NCI-H226 (cell line): ENCODE results near the gene TMEM107.

Experiments
- DNase-seq: peaks from one replicate; pipeline ENCODE4 v3.0.0-alpha.2; 2015

The TMEM107 gene

GRCh38 chr17:8148560-8148959 lies 27.6 kb downstream of the TMEM107 start:
- DNase-seq: no peak

GRCh38 chr17:8147805-8148404 lies 28.3 kb downstream of the TMEM107 start:
- no peak for DNase-seq

GRCh38 chr17:8147141-8147804 lies 28.9 kb downstream of the TMEM107 start:
- DNase-seq: no peak

GRCh38 chr17:8146381-8147140 lies 29.6 kb downstream of the TMEM107 start:
- DNase-seq: no peak

- no peak for DNase-seq
These were observed 30.4 kb downstream of the TMEM107 start for GRCh38 chr17:8145811-8146210.

- DNase-seq: no peak
These were observed 31.6 kb downstream of the TMEM107 start for GRCh38 chr17:8144401-8145231.

GRCh38 chr17:8143581-8144400 lies 32.4 kb downstream of the TMEM107 start:
- DNase-seq: no peak

GRCh38 chr17:8142887-8143580 lies 33.1 kb downstream of the TMEM107 start:
- DNase-seq: no peak

GRCh38 chr17:8142158-8142886 lies 33.9 kb downstream of the TMEM107 start:
- no peak for DNase-seq

GRCh38 chr17:8141741-8142140 lies 34.4 kb downstream of the TMEM107 start:
- DNase-seq: no peak

GRCh38 chr17:8141045-8141444 lies 35.1 kb downstream of the TMEM107 start:
- DNase-seq: no peak

GRCh38 chr17:8140065-8141029 lies 35.8 kb downstream of the TMEM107 start:
- no peak for DNase-seq

- peak; percentile 94 for DNase-seq
These were observed 37.4 kb downstream of the TMEM107 start for GRCh38 chr17:8138672-8139371.

- no peak for DNase-seq
These were observed 37.9 kb downstream of the TMEM107 start for GRCh38 chr17:8138374-8138671.

- DNase-seq: no peak
These were observed 38.4 kb downstream of the TMEM107 start for GRCh38 chr17:8137645-8138373.

- DNase-seq: no peak
These were observed 42.2 kb downstream of the TMEM107 start for GRCh38 chr17:8133941-8134340.

- no peak for DNase-seq
These were observed 42.8 kb downstream of the TMEM107 start for GRCh38 chr17:8133399-8133798.

GRCh38 chr17:8131844-8132441 lies 44.2 kb downstream of the TMEM107 start:
- DNase-seq: peak; percentile 71
